HepG2 (cell line): ENCODE measurements around the gene LMOD2. TPM values are rescaled to one million over a fixed set of nuclear protein-coding genes. Genes with fewer than 3 reads are reported as not detected.

Source experiments
- ATAC-seq: fragments of 200-7000 bp; cut with Tn5 transposase; 3 replicates; pipeline ENCODE4 v1.9.1; 2020; ENCODE audit warnings: mild to moderate bottlenecking, moderate library complexity
- BruUV-seq: library from RNA; stranded (reverse); fragments of 400-500 nt; replicated peaks from 2 replicates; lab custom pipeline; 2021; lab: Mats Ljungman, UMichigan
- CTCF ChIA-PET: fragments of 300-600 bp; formaldehyde crosslinking; extraction: SDS; loops from one replicate; lab custom pipeline; 2021; ENCODE audit warnings: low total read pairs, inconsistent platforms, low intra/inter-chr PET ratio; lab: Yijun Ruan, JAX
- POLR2A ChIA-PET: fragments of 350-600 bp; sonication (Branson Sonifier 250); formaldehyde crosslinking; loops from one replicate; lab custom pipeline; 2020; ENCODE audit warnings: antibody characterized with exemption, inconsistent platforms; lab: Yijun Ruan, JAX
- DNase-seq: peaks from one replicate; pipeline ENCODE4 v3.0.0-alpha.2; 2015; ENCODE audit warnings: low spot score
- FAIRE-seq: peaks from 3 replicates; lab custom pipeline; 2011; peaks lifted over from hg19 to GRCh38; lab: Jason Lieb, UNC
- H2AFZ ChIP-seq: one replicate; pipeline ENCODE4 v1.6.1; 2011; ENCODE audit warnings: low read length, inconsistent platforms
- H3K27ac ChIP-seq: fragments of 300-600 bp; 3 replicates; pipeline ENCODE4 v1.8.0; 2011; ENCODE audit warnings: mixed run types, mild to moderate bottlenecking, mixed read lengths, low read length, inconsistent platforms; ENCODE audit not compliant: insufficient read depth; ENCODE audit errors: extremely low read length
- H3K27me3 ChIP-seq, 2 experiments: fragments of 200-600 bp in 1 of 2; 2 replicates in 1 of 2; 3 replicates in 1 of 2; pipeline versions ENCODE4 v1.6.0 to v1.8.0; 2011; ENCODE audit warnings: low read length in 2 of 2, mild to moderate bottlenecking in 2 of 2, moderate library complexity in 2 of 2, inconsistent platforms in 1 of 2; ENCODE audit not compliant: insufficient read depth in 2 of 2, control insufficient read depth in 1 of 2
- H3K36me3 ChIP-seq, 2 experiments: fragments of 200-600 bp in 1 of 2; replicated peaks in 1 of 2; 2 replicates in 1 of 2; 3 replicates in 1 of 2; pipeline versions ENCODE4 v1.5.1 to v1.8.0; 2011; ENCODE audit warnings: low read length in 2 of 2, inconsistent platforms in 1 of 2; ENCODE audit not compliant: insufficient read depth in 2 of 2, control insufficient read depth in 1 of 2
- H3K4me1 ChIP-seq: 2 replicates; pipeline ENCODE4 v1.5.1; 2012; ENCODE audit warnings: low read length, inconsistent platforms; ENCODE audit not compliant: insufficient read depth
- H3K4me2 ChIP-seq: 2 replicates; pipeline ENCODE4 v1.6.0; 2011; ENCODE audit warnings: low read depth, low read length, inconsistent platforms
- H3K4me3 ChIP-seq, 3 experiments: fragments of 200-600 bp in 1 of 3; sonication (generic), shearing (Covaris generic) in 1 of 3; replicated peaks in 1 of 3; 2 replicates each; pipeline ENCODE4 v1.5.1; 2011 to 2016; ENCODE audit warnings: low read length in 3 of 3, inconsistent platforms in 2 of 3, low read depth in 2 of 3, mild to moderate bottlenecking in 2 of 3, control low read depth in 1 of 3, mixed read lengths in 1 of 3; ENCODE audit not compliant: insufficient read depth in 1 of 3
- H3K79me2 ChIP-seq: one replicate; pipeline ENCODE4 v1.6.1; 2011; ENCODE audit warnings: low read length, inconsistent platforms; ENCODE audit not compliant: insufficient read depth
- H3K9ac ChIP-seq: 2 replicates; pipeline ENCODE4 v1.6.0; 2011; ENCODE audit warnings: mild to moderate bottlenecking, low read depth, low read length, inconsistent platforms; ENCODE audit not compliant: insufficient read depth
- H3K9me3 ChIP-seq: 2 replicates; pipeline ENCODE4 v1.5.1; 2012; ENCODE audit warnings: mild to moderate bottlenecking, low read length
- H4K20me1 ChIP-seq: 2 replicates; pipeline ENCODE4 v1.6.0; 2011; ENCODE audit warnings: inconsistent platforms, mild to moderate bottlenecking, low read length, moderate library complexity; ENCODE audit not compliant: insufficient read depth
- ARID2 ChIP-seq: sonication (generic); formaldehyde crosslinking; IDR thresholded peaks from 2 replicates; pipeline ENCODE4 v1.8.1; 2022; ENCODE audit warnings: mild to moderate bottlenecking, missing genetic modification reagents, borderline replicate concordance
- EED ChIP-seq: sonication (generic); formaldehyde crosslinking; IDR thresholded peaks from 2 replicates; pipeline ENCODE4 v1.5.0; 2020; ENCODE audit warnings: mild to moderate bottlenecking, missing genetic modification reagents
- FOXM1 ChIP-seq: sonication (generic); formaldehyde crosslinking; IDR thresholded peaks from 2 replicates; pipeline ENCODE4 v1.5.0; 2020; ENCODE audit warnings: missing genetic modification reagents
- GATAD1 ChIP-seq: IDR thresholded peaks from 2 replicates; pipeline ENCODE4 v1.6.1; 2016; ENCODE audit warnings: missing genetic modification reagents, missing compliant biosample characterization
- HOXA9 ChIP-seq: sonication (generic); formaldehyde crosslinking; IDR thresholded peaks from 2 replicates; pipeline ENCODE4 v1.8.1; 2022; ENCODE audit warnings: missing genetic modification reagents, mild to moderate bottlenecking, moderate library complexity, borderline replicate concordance
- KMT2B ChIP-seq: IDR thresholded peaks from 2 replicates; pipeline ENCODE4 v1.6.1; 2016; ENCODE audit warnings: missing genetic modification reagents, missing compliant biosample characterization
- MAFF ChIP-seq: IDR thresholded peaks from 2 replicates; pipeline ENCODE4 v1.6.1; 2011; ENCODE audit warnings: low read depth, low read length, improper control_type of control experiment
- MAFK ChIP-seq, 2 experiments: IDR thresholded peaks in 1 of 2; conservative IDR thresholded peaks in 1 of 2; 2 replicates each; pipeline ENCODE4 v1.6.1; 2011; ENCODE audit warnings: improper control_type of control experiment in 2 of 2, low read length in 2 of 2
- SALL2 ChIP-seq: sonication (generic); formaldehyde crosslinking; IDR thresholded peaks from 2 replicates; pipeline ENCODE4 v1.8.1; 2023; ENCODE audit warnings: mild to moderate bottlenecking, missing genetic modification reagents, inconsistent platforms
- SMARCC2 ChIP-seq: fragments of 450-650 bp; IDR thresholded peaks from 2 replicates; pipeline ENCODE4 v1.6.1; 2017; ENCODE audit warnings: antibody characterized with exemption, mild to moderate bottlenecking
- SRY ChIP-seq: sonication (generic); formaldehyde crosslinking; IDR thresholded peaks from 2 replicates; pipeline ENCODE4 v1.8.0; 2022; ENCODE audit warnings: mild to moderate bottlenecking, missing genetic modification reagents
- TAF1 ChIP-seq: sonication (generic); formaldehyde crosslinking; IDR thresholded peaks from 2 replicates; pipeline ENCODE4 v1.4.0; 2020; ENCODE audit warnings: missing genetic modification reagents
- YY1 ChIP-seq: IDR thresholded peaks from 2 replicates; pipeline ENCODE4 v1.6.1; 2011; ENCODE audit warnings: low read length, low read depth, moderate library complexity, mild to moderate bottlenecking; ENCODE audit not compliant: insufficient read depth, insufficient replicate concordance
- ZBTB7B ChIP-seq: sonication (generic); formaldehyde crosslinking; IDR thresholded peaks from 2 replicates; pipeline ENCODE4 v1.4.0; 2020; ENCODE audit warnings: missing genetic modification reagents
- ZNF264 ChIP-seq: sonication (generic); formaldehyde crosslinking; IDR thresholded peaks from 2 replicates; pipeline ENCODE4 v1.4.0; 2020; ENCODE audit warnings: missing genetic modification reagents
- ZNF30 ChIP-seq: sonication (generic); formaldehyde crosslinking; IDR thresholded peaks from 2 replicates; pipeline ENCODE4 v1.5.0; 2020; ENCODE audit warnings: mild to moderate bottlenecking, missing genetic modification reagents
- ZNF569 ChIP-seq: sonication (generic); formaldehyde crosslinking; IDR thresholded peaks from 2 replicates; pipeline ENCODE4 v1.5.0; 2020; ENCODE audit warnings: mild to moderate bottlenecking, missing genetic modification reagents, moderate library complexity, borderline replicate concordance
- WGBS: methylation state at CpG from one replicate; pipeline ENCODE4 v1.1.6; 2017; ENCODE audit warnings: low lambda C conversion rate; 5-methylcytosine and 5-hydroxymethylcytosine counted together
- in situ Hi-C: cut with HindIII; loops from 2 replicates; pipeline ENCODE4 v1.10.0; 2017; ENCODE audit warnings: low pct_unique_long_range_greater_than_20kb; ENCODE audit not compliant: extremely low pct_ligation_motif_present
- intact Hi-C: fragments of 100-400 bp; cut with micrococcal nuclease; formaldehyde crosslinking; loops from one replicate; pipeline ENCODE4 v1.10.0; 2022; ENCODE audit not compliant: unreplicated experiment
- polyA plus RNA-seq, 8 experiments: library from polyadenylated mRNA; depleted of rRNA in 3 of 8; stranded (reverse) in 7 of 8; unstranded in 1 of 8; fragments of >200 nt; fragmentation: Illumina TruSeq in 4 of 8; extraction: Trizol in 4 of 8; gene quantifications; 2 replicates each; pipeline versions ENCODE4 v1.2.1 to v1.2.3, GENCODE V29; 2011 to 2016; ENCODE audit warnings: low read depth in 4 of 8, missing spikeins in 1 of 8, mixed read lengths in 1 of 8; ENCODE audit not compliant: insufficient read depth in 1 of 8
- total RNA-seq, 5 experiments: library from RNA; depleted of rRNA; stranded (reverse); fragments of >200 nt; fragmentation: Illumina TruSeq; extraction: Trizol; gene quantifications; 2 replicates each; pipeline ENCODE4 v1.2.3, GENCODE V29; 2016; ENCODE audit warnings: low read depth in 1 of 5
- TF ChIP-seq, protein P1 (sequence below): sonication (generic); formaldehyde crosslinking; conservative IDR thresholded peaks from 2 replicates; pipeline ENCODE4 v1.4.0; 2020; ENCODE audit warnings: missing genetic modification reagents

Gene LMOD2
- total and polyA plus RNA-seq, 2 of the 13 experiments (the other 11 are each of a cell fraction or from before 2014, with no cell fraction given): not detected

DNA sequence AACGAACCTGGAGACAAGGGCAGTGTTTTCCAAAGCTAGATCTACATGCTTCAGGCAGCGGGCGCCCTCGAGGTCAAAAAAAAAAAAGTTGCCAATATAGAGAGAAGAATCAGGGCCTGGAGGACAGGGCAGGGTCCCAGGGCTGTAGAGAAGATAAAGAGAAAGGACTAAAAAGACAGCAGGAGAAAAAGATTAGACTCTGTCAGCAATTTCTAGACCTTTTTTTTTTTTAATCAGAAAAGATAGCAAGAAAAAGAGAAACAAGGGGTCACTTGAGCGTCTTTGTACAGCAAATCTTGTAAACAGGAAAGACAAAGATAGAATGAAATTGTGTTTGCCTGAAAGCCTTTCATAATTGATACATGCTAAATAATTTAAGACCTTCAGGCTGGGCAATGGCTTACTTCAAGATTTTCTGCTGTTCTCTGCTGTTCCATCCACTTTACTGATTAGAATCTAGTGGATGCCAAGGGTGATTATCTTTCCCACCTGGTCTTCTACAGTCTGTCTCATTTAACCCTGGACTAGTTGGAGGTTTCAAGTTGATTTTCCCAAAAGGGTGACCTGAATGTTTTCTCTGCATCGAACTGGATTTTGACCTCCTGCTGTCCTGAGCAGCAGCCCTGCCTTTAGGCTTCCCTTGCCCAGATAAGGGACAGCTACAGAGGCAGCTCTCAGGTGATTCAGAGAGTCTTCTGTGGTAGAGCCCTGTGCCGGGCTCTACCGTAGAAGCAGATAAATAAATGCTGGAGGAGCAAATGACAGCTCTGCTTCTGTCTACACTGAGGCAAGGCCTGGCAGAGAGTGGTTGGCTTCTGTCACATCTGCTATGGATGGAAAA, 5.1 kb downstream of the LMOD2 start:
- Histone ChIP-seq H3K27ac (no peak overlapping the region), H3K79me2 (no peaks in the 10 kb centered on the region), H4K20me1 (no peaks in the 10 kb centered on the region), H3K36me3 (no peaks in the 10 kb centered on the region), H3K27me3 (no peaks in the 10 kb centered on the region; a peak in 1 of 5 replicates), H3K9me3 (no peaks in the 10 kb centered on the region), H3K9ac (no peak overlapping the region), H3K4me3 (no peak overlapping the region), H3K4me2 (no peak overlapping the region), H3K4me1 (no peaks in the 10 kb centered on the region), H2AFZ (no peak overlapping the region)
- in situ Hi-C loops (no loop called here), intact Hi-C loops (no loop called here)
- no peak for DNase-seq
- no TSS peak for BruUV-seq
- 39% methylated on average over 8 of the region's 8 CpGs for WGBS
- TF ChIP-seq ZNF569 (CRISPR knock-in tag) (no peak), MAFK (conservative IDR thresholded peaks at IDR 0.05 in 1 of 2, IDR thresholded peaks at IDR 0.05 in 1 of 2; ENCODE audit: low read length in 2 of 2) (peak; percentile 49 to 66; a peak in 3 of 4 replicates), MAFF (peak; percentile 33; the same call in 1 of the 2 replicates)
- ATAC-seq: no peak
- POLR2A ChIA-PET: no interaction called here
- CTCF ChIA-PET: no interaction called here
- no peak for FAIRE-seq

DNA sequence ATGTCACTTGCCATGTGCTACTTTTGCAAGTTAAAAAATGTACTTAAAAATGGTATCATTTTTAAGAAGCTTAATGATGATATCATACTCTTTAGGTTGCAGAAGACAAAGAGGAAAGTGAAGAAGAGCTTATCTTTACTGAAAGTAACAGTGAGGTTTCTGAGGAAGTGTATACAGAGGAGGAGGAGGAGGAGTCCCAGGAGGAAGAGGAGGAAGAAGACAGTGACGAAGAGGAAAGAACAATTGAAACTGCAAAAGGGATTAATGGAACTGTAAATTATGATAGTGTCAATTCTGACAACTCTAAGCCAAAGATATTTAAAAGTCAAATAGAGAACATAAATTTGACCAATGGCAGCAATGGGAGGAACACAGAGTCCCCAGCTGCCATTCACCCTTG, 6.1 kb downstream of the LMOD2 start:
- CTCF ChIA-PET: no interaction called here
- no peak overlapping the region for H3K4me3 ChIP-seq
- BruUV-seq: no TSS peak
- FAIRE-seq (no peak), ATAC-seq (no peak), DNase-seq (no peak)
- H4K20me1 ChIP-seq: no peaks in the 10 kb centered on the region
- no peak overlapping the region for H2AFZ ChIP-seq
- no peaks in the 10 kb centered on the region for H3K4me1 ChIP-seq
- 38% methylated on average over 1 of the region's 1 CpG for WGBS
- in situ Hi-C loops: no loop called here
- H3K79me2 ChIP-seq: no peaks in the 10 kb centered on the region
- H3K27ac ChIP-seq: no peak overlapping the region
- H3K4me2 ChIP-seq: no peak overlapping the region
- H3K27me3 ChIP-seq: no peaks in the 10 kb centered on the region; a peak in 1 of 5 replicates
- no peaks in the 10 kb centered on the region for H3K36me3 ChIP-seq
- no peaks in the 10 kb centered on the region for H3K9me3 ChIP-seq
- POLR2A ChIA-PET: no interaction called here
- no peak for TF ChIP-seq ARID2
- TF ChIP-seq, protein P1, sequence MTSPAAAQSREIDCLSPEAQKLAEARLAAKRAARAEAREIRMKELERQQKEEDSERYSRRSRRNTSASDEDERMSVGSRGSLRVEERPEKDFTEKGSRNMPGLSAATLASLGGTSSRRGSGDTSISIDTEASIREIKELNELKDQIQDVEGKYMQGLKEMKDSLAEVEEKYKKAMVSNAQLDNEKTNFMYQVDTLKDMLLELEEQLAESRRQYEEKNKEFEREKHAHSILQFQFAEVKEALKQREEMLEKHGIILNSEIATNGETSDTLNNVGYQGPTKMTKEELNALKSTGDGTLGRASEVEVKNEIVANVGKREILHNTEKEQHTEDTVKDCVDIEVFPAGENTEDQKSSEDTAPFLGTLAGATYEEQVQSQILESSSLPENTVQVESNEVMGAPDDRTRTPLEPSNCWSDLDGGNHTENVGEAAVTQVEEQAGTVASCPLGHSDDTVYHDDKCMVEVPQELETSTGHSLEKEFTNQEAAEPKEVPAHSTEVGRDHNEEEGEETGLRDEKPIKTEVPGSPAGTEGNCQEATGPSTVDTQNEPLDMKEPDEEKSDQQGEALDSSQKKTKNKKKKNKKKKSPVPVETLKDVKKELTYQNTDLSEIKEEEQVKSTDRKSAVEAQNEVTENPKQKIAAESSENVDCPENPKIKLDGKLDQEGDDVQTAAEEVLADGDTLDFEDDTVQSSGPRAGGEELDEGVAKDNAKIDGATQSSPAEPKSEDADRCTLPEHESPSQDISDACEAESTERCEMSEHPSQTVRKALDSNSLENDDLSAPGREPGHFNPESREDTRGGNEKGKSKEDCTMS (CRISPR knock-in tag): no peak
- no peak for TF ChIP-seq EED (CRISPR knock-in tag)
- TF ChIP-seq TAF1: no peak
- no peak for TF ChIP-seq HOXA9 (CRISPR knock-in tag)
- TF ChIP-seq SRY (CRISPR knock-in tag): no peak
- TF ChIP-seq KMT2B: no peak
- TF ChIP-seq ZBTB7B: no peak
- TF ChIP-seq SALL2 (CRISPR knock-in tag): no peak
- TF ChIP-seq ZNF264: no peak
- no peak for TF ChIP-seq SMARCC2
- no peak for TF ChIP-seq FOXM1
- TF ChIP-seq YY1: no peak
- TF ChIP-seq GATAD1 (CRISPR knock-in tag): no peak
- no peak for TF ChIP-seq ZNF30
- H3K9ac ChIP-seq: no peak overlapping the region
- intact Hi-C loops: no loop called here
